GM12875 (cell line): ENCODE results near the gene EIF6.

Experiments used
- H3K4me3 ChIP-seq: one replicate; pipeline ENCODE4 v1.5.1; 2011; ENCODE audit warnings: low read depth, low read length, control low read depth
- CTCF ChIP-seq: IDR thresholded peaks from 2 replicates; pipeline ENCODE4 v1.5.1; 2011; ENCODE audit warnings: low read depth, mild to moderate bottlenecking, control low read depth, inconsistent platforms, low read length, moderate library complexity, borderline replicate concordance; ENCODE audit not compliant: insufficient read depth

Gene EIF6

GRCh38 chr20:35293303-35294292 lies 9.0 kb upstream of the EIF6 start:
- TF ChIP-seq CTCF, result no peak
- H3K4me3 ChIP-seq, result no peak overlapping the region

- TF ChIP-seq CTCF, result no peak
- H3K4me3 ChIP-seq, result no peak overlapping the region
Measured at GRCh38 chr20:35292504-35293285, 8.1 kb upstream of the EIF6 start.

- TF ChIP-seq CTCF, result no peak
- H3K4me3 ChIP-seq, result no peak within 1 kb of the TSS
Measured at GRCh38 chr20:35291654-35292503, 7.3 kb upstream of the EIF6 start, which contains the start of gene FAM83C. FAM83C (minus strand) TSS chr20:35292425; CDS start chr20:35292304, 121 bp downstream.

GRCh38 chr20:35290887-35291417 lies 6.4 kb upstream of the EIF6 start:
- no peak overlapping the region for H3K4me3 ChIP-seq
- no peak for TF ChIP-seq CTCF

- H3K4me3 ChIP-seq, result no peak overlapping the region
- TF ChIP-seq CTCF, result no peak
Measured at GRCh38 chr20:35290186-35290886, 5.8 kb upstream of the EIF6 start.
